ENCODE measurements around the gene AIG1. TPM values are rescaled to one million over a fixed set of nuclear protein-coding genes. Genes with fewer than 3 reads are reported as not detected.
"Not testable (repeated sequence)": the region's sequence is repeated elsewhere in the genome, so short reads cannot be mapped to it uniquely, and the experiment has no call there.

Gene AIG1
- total RNA-seq, 1 donor from 2014 or later = 18.5 TPM

DNA sequence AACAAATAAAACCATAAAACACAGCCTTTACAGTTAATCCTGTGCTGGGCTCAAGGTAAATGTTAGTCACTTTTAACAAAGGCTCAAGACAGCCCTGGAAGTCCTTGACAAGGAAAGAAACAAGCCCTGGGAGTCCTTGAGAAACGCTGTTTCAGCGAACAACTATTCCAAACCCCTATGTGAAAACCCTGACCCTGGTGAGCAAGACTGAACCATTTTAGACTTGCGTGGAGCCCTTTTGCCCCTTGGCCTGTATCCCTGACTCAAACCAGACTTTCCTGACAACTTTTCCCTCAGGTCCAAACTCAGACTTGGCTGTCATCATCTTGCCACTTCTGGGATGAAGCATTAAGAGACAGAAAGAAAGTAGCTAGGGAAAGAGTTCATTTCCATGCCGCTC lies 180.4 kb downstream of the AIG1 start:
- no peak for DNase-seq

DNA sequence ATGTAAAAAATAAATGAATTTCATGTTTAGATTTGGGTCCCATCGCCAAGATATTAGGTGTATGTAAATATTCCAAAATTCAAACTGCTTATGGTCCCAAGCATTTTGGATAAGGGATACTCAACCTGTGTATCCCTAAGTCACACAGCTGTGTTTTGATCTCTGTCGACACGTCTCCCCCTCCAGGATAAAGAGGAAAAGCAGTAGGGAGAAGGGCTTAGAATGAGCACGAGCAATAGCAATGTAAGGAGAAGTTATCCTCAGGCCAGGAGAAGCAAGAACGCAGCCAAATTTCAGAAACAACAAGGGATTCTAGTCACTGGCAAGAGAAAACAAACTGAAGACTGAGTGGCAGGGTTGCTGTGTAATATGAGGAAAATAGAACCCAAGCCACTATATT lies 181.2 kb downstream of the AIG1 start:
- no peak for DNase-seq

DNA sequence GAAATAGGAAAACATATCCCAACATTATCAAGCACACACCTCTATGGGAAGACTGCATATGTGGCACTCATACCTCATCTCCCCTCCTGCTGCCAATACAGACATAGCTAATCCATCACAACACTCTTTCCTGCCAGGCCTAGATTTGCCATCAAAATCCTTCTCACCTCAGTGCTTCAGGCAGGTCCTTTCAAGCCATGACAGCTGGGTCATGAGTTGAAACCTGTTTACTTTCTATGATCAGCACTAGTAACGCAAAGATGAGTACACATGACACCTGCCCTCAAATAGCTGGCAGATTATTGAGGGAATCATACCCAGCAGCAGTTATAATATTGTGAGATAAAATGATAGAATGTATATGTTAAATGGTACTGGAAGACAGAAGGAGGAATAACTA lies 183.1 kb downstream of the AIG1 start:
- DNase-seq = no peak

DNA sequence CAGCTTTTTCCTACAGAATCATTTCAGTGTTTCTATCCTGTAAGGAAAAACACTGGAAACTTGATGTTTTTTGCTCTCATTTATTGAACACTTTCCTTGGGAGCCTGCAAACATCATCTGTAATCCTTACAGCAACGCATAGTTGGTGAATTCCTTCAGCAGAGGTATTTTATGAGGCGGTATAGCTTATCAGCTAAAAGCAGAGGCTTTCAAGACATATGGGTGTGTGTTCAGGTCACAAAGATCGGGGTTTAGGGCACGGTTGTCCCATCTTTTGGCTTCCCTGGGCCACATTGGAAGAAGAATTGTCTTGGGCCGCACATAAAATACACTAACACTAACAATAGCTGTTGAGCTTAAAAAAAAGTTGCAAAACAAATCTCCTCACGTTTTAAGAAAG lies 185.0 kb downstream of the AIG1 start:
- DNase-seq = no peak

DNA sequence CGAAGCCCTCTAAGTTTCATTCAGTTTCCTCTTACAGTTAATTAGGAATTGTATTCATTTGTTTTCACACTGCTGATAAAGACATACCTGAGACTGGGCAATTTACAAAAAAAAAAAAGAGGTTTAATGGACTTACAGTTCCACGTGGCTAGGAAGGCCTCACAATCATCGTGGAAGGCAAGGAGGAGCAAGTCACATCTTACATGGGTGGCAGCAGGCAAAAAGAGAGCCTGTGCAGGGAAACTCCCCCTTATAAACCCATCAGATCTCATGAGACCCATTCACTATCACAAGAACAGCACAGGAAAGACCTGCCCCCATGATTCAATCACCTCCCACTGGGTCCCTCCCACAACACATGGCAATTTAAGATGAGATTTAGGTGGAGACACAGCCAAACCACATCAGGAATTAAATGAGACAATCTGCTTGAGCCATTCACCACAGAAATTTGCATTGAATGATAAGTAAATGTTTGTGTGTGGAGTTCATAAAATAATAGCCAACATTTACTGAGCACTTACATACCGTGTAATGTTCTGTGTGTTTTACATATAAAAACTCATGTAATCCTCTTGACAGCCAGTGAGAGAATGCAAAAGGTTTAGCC lies 185.6 kb downstream of the AIG1 start:
- not testable (repeated sequence) for DNase-seq

GRCh38 chr6:143247586-143247985 lies 186.9 kb downstream of the AIG1 start:
- no peak for DNase-seq

GRCh38 chr6:143248359-143248758 lies 187.7 kb downstream of the AIG1 start:
- DNase-seq = no peak

DNA sequence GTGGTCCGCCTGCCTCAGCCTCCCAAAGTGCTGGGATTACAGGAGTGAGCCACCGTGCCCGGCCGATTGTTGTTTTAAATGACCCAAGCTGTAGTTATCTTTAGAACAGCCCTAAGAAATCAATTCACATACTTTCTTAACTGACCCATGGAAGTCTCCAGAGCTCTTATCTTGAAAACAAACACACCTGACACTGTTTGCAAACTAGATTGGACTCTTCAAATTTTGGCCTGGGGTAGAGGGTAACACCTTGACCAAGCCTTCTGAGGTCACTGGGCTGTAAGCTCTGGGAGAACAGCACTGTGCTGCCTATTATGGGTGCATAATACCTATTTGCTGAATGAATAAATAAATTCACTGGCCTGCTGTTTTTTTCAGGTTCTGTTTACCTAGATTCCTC lies 190.6 kb downstream of the AIG1 start:
- DNase-seq = no peak

DNA sequence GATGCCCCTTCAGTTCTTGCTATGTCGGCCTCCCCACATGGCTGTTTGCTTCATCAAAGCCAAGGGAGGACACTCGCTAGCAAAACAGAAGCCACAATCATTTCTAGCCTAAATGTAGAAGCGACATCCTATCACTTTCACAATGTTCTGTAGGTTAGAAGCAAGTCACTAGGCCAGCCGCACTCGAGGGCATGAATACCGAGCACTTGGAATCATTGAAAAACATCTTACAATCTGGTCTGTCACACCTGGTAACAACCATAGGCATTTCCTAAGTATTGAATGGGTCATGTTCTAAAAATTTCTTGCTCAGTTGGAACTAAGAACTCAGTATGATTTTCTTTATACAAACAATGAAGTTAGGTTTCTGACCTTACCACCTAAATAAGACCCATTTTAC lies 192.3 kb downstream of the AIG1 start:
- no peak for DNase-seq

GRCh38 chr6:143253586-143253985 lies 192.9 kb downstream of the AIG1 start:
- DNase-seq = no peak

DNA sequence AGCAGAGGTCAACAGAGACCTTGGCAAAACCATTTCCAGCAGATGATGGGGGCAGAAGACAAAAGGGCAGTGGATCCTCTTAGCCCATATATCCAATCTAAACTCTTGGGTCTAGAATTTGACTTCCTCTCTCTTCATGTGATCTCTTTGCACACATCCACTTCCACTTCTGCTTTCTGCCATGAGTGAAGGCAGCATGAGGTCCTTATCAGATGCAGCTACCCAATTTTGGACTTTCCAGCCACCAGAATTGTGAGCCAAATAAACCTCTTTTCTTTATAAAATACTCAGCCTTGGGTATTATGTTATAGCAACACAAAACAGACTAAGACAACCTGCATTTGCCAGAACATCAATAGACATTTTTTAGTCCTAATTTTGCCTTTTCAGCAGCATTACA lies 198.3 kb downstream of the AIG1 start:
- no peak for DNase-seq

- no peak for DNase-seq
These were observed 200.2 kb downstream of the AIG1 start for GRCh38 chr6:143260857-143261256.

- DNase-seq = no peak
These were observed 201.3 kb downstream of the AIG1 start for GRCh38 chr6:143261899-143262436.

GRCh38 chr6:143262859-143263258 lies 202.2 kb downstream of the AIG1 start:
- DNase-seq = no peak

DNA sequence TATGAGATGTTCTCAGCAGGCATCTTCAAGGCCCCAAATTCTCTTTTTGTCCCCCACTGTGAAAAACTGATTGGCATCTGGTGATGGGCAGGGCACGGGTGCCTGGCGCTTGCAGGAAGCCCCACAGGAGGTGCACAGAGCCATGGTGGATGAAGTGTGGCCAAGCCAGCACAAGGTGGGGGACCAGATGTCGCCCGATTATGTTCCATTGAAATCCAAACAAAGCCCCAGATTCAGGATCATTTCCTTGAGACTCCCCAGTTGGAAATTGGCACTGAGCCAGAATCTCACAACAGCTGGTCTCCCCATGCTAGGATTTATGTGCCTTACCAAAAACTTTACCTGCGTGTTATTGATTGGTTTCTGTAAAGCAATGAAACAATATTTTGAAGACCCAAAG lies 203.7 kb downstream of the AIG1 start:
- DNase-seq = peak; percentile 7

DNA sequence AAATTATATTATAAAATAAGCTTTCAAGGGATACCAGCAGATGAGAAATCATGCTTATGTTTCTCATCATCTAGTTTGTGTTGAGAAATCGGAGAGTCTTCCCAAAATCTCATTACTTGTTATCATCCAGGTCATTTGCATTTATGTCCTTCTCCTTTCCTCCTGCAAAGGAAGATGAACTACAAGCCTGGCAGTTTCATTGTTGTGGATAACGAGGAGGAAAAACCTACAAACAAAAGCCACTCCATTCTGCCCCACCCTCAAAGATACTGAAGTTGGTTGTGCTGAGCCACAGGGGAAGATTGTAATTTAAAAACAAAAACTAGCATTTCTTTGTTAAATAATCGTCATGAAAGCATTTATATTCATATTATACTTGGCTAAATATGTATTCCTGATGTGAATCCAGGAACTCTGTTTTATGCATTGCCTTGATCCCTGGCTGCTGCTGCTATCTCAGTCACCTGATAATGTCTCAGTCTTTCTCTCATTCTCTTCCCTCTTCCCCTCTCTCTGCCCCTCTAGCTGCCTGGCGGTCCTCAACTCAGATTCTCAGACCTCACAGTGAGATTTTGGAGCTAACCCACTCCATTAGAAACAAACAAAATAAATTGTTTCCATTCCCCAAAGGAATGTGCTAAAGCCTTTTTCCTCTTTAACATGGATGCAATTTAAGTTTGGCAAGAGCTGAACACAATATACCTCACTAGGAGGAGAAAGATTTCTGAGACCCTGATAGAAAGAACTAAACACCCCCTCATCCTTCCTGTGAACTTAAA lies 204.5 kb downstream of the AIG1 start:
- DNase-seq = no peak

DNA sequence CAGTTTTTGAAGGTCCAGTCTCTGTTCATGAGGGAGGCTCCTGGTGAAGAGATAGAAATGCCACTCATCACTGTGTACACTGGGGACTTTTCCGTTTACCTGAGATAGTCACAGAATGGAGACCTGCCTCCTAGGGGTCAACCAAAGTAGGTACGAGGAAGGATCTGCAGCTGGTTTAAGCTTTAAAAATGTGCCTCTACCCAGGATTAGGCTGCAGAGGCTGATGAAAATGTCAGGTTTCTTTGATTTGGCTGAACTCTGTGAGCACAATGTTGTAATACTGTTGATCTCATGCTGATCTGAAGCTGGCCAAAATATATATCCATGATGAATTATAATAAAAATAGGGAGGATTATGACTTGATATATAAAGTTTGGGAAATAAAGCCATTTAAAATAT lies 207.1 kb downstream of the AIG1 start:
- DNase-seq = no peak

- no peak for DNase-seq
These were observed 207.8 kb downstream of the AIG1 start for GRCh38 chr6:143268439-143268838.

DNA sequence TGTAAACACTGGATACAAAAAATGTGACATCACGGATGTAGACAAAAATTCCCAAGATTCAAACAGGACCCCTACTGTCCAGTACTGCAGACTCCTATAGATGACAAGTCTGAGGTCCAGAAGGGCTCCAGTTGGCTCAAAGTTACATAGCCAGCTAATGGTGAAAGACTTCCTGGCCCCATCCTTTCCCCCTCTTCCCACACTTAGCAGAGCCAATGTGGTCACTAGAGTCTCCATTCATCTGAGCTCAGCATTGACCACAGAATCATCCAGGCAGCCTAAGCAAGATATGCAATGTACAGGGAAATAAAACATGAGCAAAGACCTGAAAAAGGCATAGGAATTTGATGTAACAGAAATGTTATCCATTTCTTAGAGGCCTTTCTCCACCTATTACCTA lies 209.3 kb downstream of the AIG1 start:
- no peak for DNase-seq

DNA sequence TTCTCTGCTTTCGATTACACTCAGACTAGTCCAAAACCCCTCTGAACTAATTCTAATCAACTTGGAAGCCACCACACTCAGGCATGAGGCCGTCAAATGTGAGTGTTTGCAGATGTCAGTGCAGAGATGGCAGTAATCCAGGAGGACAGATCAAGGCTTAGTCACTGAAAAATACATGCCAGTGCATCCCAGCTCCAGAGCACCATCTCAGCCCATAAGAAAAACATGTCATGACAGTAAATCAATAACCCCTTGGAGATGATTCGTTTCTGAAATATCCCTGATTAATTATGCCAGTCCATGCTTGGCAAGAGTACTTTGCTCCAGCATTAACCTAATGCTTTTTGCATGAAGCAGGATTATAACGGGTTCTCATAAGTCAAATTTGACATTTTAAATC lies 210.3 kb downstream of the AIG1 start:
- no peak for DNase-seq

- no peak for DNase-seq
These were observed 215.7 kb downstream of the AIG1 start for GRCh38 chr6:143276436-143276835.

DNA sequence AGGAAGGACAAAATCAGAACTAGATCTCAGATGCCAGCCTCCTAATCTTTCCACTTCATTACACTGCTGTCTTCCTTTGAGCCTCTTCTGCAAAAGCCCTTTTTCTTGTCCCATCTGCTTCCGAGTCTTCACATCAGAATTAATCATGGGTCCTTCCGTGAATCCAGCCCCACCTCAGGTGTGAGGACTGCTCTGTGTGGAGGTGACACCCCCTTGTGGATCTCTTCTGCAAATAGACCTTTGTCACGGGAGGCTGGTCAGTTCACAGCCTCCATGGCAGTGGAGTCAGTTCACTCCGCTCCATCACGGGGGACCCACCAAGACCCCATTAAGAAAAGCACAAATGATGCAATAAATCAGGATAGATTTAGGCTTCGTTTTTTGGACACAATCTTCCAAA lies 218.7 kb downstream of the AIG1 start:
- DNase-seq = peak; percentile 65

DNA sequence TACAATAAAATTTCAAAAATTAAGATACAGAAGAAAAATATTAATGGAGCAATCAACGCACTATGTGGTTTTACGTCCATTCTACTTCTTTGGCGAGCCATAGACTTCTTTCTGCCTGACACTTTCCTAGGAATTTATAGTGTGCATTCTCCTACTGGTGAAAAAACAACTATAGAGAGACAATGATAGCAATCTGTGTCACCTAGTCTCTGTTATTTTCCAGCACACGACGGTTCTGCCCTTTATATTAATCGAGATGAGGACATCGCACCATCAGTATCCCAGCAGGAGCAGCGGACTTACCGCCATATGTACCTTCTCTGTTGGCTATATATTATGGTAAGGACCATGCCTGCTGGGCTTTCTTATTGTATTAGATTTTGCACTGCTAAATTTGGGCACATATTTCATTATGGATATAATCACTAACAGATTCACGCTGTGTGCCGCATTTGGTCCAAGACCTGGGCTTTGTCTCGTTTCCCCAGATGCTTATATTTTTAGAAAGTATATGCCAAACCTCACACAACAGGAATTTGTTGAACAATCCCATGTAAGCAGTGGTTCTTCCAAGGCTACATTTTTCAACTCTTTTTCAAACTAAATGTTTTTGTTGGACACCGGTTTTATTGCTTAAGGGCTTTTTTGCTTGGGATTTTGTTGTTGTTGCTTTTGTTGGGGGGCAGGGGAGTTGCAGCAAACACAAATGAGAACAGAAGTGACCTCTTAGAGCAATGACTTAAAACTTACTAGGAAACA lies 223.4 kb downstream of the AIG1 start:
- no peak for DNase-seq
